Smooth muscle cell (in vitro differentiated cells): ENCODE data around the gene HBM. TPM values are rescaled to one million over a fixed set of nuclear protein-coding genes. Genes with fewer than 3 reads are reported as not detected.
"Not testable (repeated sequence)": the region's sequence is repeated elsewhere in the genome, so short reads cannot be mapped to it uniquely, and the experiment has no call there.

Experiments used
- DNase-seq: peaks from one replicate; lab custom pipeline; 2025; ENCODE audit not compliant: unreplicated experiment; lab: John Stamatoyannopoulos, UW
- H2AFZ ChIP-seq: fragments of 200-600 bp; sonication (generic); 2 replicates; pipeline ENCODE4 v1.6.0; 2016; ENCODE audit warnings: antibody characterized with exemption, low read depth, mild to moderate bottlenecking
- H3F3A ChIP-seq: fragments of 200-600 bp; sonication (generic); 2 replicates; pipeline ENCODE4 v1.6.0; 2017; ENCODE audit warnings: antibody characterized with exemption, low read depth
- H3K27ac ChIP-seq: fragments of 200-600 bp; sonication (generic); 2 replicates; pipeline ENCODE4 v1.5.1; 2016; ENCODE audit warnings: low read depth, mild to moderate bottlenecking
- H3K27me3 ChIP-seq: fragments of 200-600 bp; sonication (generic); 2 replicates; pipeline ENCODE4 v1.6.1; 2016; ENCODE audit warnings: low read depth, mild to moderate bottlenecking
- H3K36me3 ChIP-seq: fragments of 200-600 bp; sonication (generic); 2 replicates; pipeline ENCODE4 v1.5.1; 2016; ENCODE audit warnings: low read depth
- H3K4me1 ChIP-seq: fragments of 200-600 bp; sonication (generic); 2 replicates; pipeline ENCODE4 v1.5.1; 2016; ENCODE audit warnings: low read depth
- H3K4me2 ChIP-seq: fragments of 200-600 bp; sonication (generic); 2 replicates; pipeline ENCODE4 v1.6.0; 2016; ENCODE audit warnings: mild to moderate bottlenecking
- H3K4me3 ChIP-seq: fragments of 200-600 bp; sonication (generic); 2 replicates; pipeline ENCODE4 v1.5.1; 2016; ENCODE audit warnings: mild to moderate bottlenecking
- H3K79me2 ChIP-seq: fragments of 200-600 bp; sonication (generic); 2 replicates; pipeline ENCODE4 v1.6.0; 2016; ENCODE audit warnings: low read depth, mild to moderate bottlenecking
- H3K9ac ChIP-seq: fragments of 200-600 bp; sonication (generic); 2 replicates; pipeline ENCODE4 v1.6.0; 2016; ENCODE audit warnings: low read depth
- H3K9me3 ChIP-seq: fragments of 200-600 bp; sonication (generic); replicated peaks from 2 replicates; pipeline ENCODE4 v1.5.1; 2016; ENCODE audit warnings: low read depth
- H4K20me1 ChIP-seq: fragments of 200-600 bp; sonication (generic); 2 replicates; pipeline ENCODE4 v1.6.0; 2016; ENCODE audit warnings: low read depth
- WGBS: methylation state at CpG from one replicate; pipeline ENCODE4 v1.1.7; 2016; ENCODE audit warnings: low lambda C conversion rate; 5-methylcytosine and 5-hydroxymethylcytosine counted together
- polyA plus RNA-seq: library from polyadenylated mRNA; unstranded; fragments of >200 nt; fragmentation: Nextera tagmentation; extraction: Ambion mirVana; gene quantifications from 2 replicates; pipeline ENCODE4 v1.2.1, GENCODE V29; 2016
- total RNA-seq: library from RNA; depleted of rRNA; stranded (reverse); fragments of >200 nt; gene quantifications from 2 replicates; pipeline ENCODE4 v1.2.3, GENCODE V29; 2014
- TF ChIP-seq, protein P1 (sequence below): fragments of 200-600 bp; sonication (generic); IDR thresholded peaks from 2 replicates; pipeline ENCODE4 v1.5.1; 2017; ENCODE audit warnings: borderline replicate concordance, mild to moderate bottlenecking, antibody characterized with exemption; ENCODE audit not compliant: insufficient read depth, poor library complexity, severe bottlenecking

Gene HBM
- total and polyA plus RNA-seq, 2 experiments from 2014 or later: not detected

DNA sequence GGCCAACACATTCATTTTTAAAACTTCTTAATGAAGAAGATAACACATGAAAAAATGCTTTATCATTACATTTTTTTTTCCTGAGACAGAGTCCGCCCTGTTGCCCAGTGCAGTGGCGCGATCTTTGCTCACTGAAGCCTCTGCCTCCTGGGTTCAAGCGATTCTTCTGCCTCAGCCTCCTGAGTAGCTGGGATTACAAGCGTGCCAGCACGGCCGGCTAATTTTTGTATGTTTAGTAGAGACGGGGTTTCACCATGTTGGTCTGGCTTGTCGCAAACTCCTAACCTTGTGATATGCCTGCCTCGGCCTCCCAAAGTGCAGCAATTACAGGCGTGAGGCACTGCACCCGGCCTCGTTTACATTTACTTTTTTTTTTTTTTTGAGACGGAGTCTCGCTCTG is 27.7 kb downstream of the HBM start:
- Histone ChIP-seq H3K36me3 (peaks cover 22% of the 10 kb centered on the region), H4K20me1 (peaks cover 94% of the 10 kb centered on the region)
- 98% methylated on average over 15 of the region's 15 CpGs for WGBS

DNA sequence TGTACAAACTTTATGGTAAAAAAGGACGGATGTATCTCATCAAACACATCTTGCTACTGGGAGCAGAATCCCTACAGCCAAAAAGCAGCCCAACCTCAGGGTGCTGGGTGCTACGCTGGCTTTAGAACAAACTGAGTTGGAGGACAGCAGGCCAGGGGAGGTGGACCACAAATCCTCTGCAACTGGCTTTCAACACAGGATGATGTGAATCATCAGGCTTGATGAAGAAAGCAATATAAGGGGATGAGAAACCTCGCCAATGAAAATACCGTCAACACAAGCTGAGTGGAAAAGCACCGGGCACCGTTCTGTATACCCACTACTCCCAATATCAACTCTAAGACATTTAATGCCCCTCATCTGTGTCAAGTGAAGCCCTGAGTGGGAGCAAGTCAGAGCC is 28.7 kb downstream of the HBM start:
- Histone ChIP-seq H3K4me2 (no peak overlapping the region), H3K9me3 (no peaks in the 10 kb centered on the region), H3K9ac (no peak overlapping the region), H3K4me1 (no peaks in the 10 kb centered on the region), H2AFZ (no peak overlapping the region), H3K36me3 (peaks cover 30% of the 10 kb centered on the region), H3K79me2 (peaks cover 14% of the 10 kb centered on the region), H4K20me1 (peaks cover 94% of the 10 kb centered on the region), H3K4me3 (no peak overlapping the region), H3F3A (no peaks in the 10 kb centered on the region), H3K27me3 (no peaks in the 10 kb centered on the region), H3K27ac (no peak overlapping the region)
- TF ChIP-seq, protein P1, sequence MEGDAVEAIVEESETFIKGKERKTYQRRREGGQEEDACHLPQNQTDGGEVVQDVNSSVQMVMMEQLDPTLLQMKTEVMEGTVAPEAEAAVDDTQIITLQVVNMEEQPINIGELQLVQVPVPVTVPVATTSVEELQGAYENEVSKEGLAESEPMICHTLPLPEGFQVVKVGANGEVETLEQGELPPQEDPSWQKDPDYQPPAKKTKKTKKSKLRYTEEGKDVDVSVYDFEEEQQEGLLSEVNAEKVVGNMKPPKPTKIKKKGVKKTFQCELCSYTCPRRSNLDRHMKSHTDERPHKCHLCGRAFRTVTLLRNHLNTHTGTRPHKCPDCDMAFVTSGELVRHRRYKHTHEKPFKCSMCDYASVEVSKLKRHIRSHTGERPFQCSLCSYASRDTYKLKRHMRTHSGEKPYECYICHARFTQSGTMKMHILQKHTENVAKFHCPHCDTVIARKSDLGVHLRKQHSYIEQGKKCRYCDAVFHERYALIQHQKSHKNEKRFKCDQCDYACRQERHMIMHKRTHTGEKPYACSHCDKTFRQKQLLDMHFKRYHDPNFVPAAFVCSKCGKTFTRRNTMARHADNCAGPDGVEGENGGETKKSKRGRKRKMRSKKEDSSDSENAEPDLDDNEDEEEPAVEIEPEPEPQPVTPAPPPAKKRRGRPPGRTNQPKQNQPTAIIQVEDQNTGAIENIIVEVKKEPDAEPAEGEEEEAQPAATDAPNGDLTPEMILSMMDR: no peak
- 94% methylated on average over 6 of the region's 6 CpGs for WGBS
- no peak for DNase-seq

More for the DNA sequence above, 27.7 kb downstream of the HBM start:
- Histone ChIP-seq H3K27ac (no peak overlapping the region), H3K27me3 (no peaks in the 10 kb centered on the region), H3K9me3 (no peaks in the 10 kb centered on the region), H3K4me2 (no peak overlapping the region), H3K4me3 (no peak overlapping the region), H3K4me1 (no peaks in the 10 kb centered on the region), H2AFZ (no peak overlapping the region), H3K9ac (no peak overlapping the region), H3K79me2 (peaks cover 3% of the 10 kb centered on the region), H3F3A (no peaks in the 10 kb centered on the region)
- no peak for DNase-seq
- TF ChIP-seq, protein P1: no peak

DNA sequence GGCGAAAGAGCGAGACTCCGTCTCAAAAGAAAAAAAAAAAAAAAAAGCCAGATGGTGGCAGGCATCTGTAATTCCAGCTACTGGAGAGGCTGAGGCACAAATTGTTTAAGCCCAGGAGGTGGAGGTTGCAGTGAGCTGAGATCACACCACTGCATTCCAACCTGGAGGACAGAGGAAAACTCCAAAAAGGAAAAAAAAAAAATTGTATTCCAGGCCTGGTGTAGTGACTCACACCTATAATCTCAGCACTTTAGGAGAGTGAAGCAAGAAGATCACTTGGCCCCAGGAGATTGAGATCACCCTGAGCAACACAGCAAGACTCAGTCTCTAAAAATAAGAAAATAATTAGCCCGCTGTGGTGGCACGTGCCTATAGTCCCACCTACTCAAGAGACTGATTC is 34.6 kb downstream of the HBM start:
- peaks cover 4% of the 10 kb centered on the region for H3K4me1 ChIP-seq
- H3K4me2 ChIP-seq: peak overlapping the region; percentile 67
- H3K36me3 ChIP-seq: peaks cover 37% of the 10 kb centered on the region
- no peaks in the 10 kb centered on the region for H3K9me3 ChIP-seq
- no peak overlapping the region for H2AFZ ChIP-seq
- 61% methylated on average over 4 of the region's 5 CpGs for WGBS
- no peak overlapping the region for H3K4me3 ChIP-seq
- peaks cover 31% of the 10 kb centered on the region for H3K79me2 ChIP-seq
- DNase-seq: no peak
- H4K20me1 ChIP-seq: peaks cover 96% of the 10 kb centered on the region
- H3K27ac ChIP-seq: peak overlapping the region; percentile 76
- peaks cover 4% of the 10 kb centered on the region for H3F3A ChIP-seq
- no peak overlapping the region for H3K9ac ChIP-seq
- TF ChIP-seq, protein P1: no peak
- no peaks in the 10 kb centered on the region for H3K27me3 ChIP-seq

DNA sequence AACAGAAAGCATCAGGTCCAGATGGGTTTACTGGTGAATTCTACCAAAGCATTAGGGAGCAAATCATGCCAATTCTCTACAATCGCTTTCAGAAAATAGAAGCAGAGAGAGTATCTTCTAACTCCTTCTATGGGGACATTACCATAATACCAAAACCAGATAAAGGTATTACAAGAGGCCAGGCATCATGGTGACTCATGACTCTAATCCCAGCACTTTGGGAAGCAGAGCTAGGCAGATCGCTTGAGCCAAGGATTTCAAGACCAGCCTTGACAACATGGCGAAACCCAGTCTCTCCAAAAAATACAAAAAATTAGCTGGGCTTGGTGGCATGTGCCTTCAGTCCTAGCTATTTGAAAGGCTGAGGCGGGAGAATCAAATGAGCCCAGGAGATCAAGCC is 37.5 kb downstream of the HBM start:
- H3F3A ChIP-seq: peaks cover 4% of the 10 kb centered on the region
- no peaks in the 10 kb centered on the region for H3K9me3 ChIP-seq
- peaks cover 95% of the 10 kb centered on the region for H4K20me1 ChIP-seq
- H3K27me3 ChIP-seq: no peaks in the 10 kb centered on the region
- peak overlapping the region; percentile 22 for H3K4me2 ChIP-seq
- peaks cover 51% of the 10 kb centered on the region for H3K36me3 ChIP-seq
- H3K27ac ChIP-seq: peak overlapping the region; percentile 4
- 56% methylated on average over 4 of the region's 4 CpGs for WGBS
- TF ChIP-seq, protein P1: no peak
- H3K79me2 ChIP-seq: peaks cover 33% of the 10 kb centered on the region
- DNase-seq: no peak
- H2AFZ ChIP-seq: no peak overlapping the region
- H3K9ac ChIP-seq: no peak overlapping the region
- peaks cover 4% of the 10 kb centered on the region for H3K4me1 ChIP-seq
- no peak overlapping the region for H3K4me3 ChIP-seq

DNA sequence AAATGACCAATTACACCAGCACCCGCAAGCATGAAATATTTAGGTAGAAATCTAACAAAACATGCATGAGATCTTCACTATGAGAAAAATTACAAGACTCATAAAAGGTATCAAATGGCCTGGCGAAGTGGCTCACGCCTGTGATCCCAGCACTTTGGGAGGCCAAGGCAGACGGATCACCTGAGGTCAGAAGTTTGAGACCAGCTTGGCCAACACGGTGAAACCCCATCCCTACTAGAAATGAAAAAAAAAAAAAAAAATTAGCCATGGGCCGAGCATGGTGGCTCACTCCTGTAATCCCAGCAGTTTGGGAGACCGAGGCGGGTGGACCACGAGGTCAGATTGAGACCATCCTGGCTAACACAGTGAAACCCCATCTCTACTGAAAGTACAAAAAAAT is 38.3 kb downstream of the HBM start:
- H3K27me3 ChIP-seq, DNase-seq, H2AFZ ChIP-seq, H3K4me3 ChIP-seq, H3K27ac ChIP-seq, H3K4me2 ChIP-seq, H3F3A ChIP-seq, H3K9me3 ChIP-seq, H3K9ac ChIP-seq, H3K4me1 ChIP-seq: not testable (repeated sequence)
- H3K36me3 ChIP-seq: peaks cover 43% of the 10 kb centered on the region
- peaks cover 96% of the 10 kb centered on the region for H4K20me1 ChIP-seq
- peaks cover 33% of the 10 kb centered on the region for H3K79me2 ChIP-seq
- WGBS: 99% methylated on average over 9 of the region's 9 CpGs

DNA sequence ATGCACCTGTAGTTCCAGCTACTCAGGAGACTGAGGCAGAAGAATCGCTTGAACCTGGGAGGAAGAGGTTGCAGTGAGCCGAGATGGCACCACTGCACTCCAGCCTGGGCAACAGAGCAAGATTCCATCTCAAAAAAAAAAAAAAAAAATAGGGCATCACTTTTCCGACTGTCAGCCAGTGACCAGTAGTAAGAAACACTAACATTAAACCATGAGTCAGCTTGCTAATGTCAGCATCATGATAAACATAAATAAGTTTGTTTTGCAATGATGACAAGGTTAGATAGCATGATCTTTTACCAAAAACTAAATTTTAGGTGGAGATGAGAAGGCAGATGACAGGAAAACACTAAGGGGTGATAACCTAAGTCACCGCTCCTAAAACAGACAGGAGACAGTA is 43.6 kb downstream of the HBM start:
- not testable (repeated sequence) for H3K9ac ChIP-seq, H3K4me1 ChIP-seq, H3K27me3 ChIP-seq, H3K4me3 ChIP-seq, H3K27ac ChIP-seq, H3F3A ChIP-seq, DNase-seq, H2AFZ ChIP-seq, H3K9me3 ChIP-seq, H3K4me2 ChIP-seq
- Histone ChIP-seq H4K20me1 (peaks cover 96% of the 10 kb centered on the region), H3K79me2 (peaks cover 51% of the 10 kb centered on the region), H3K36me3 (peaks cover 38% of the 10 kb centered on the region)
- 94% methylated on average over 4 of the region's 4 CpGs for WGBS
